Stimulated activated CD8-positive, alpha-beta memory T cell treated with anti-CD3 and anti-CD28 coated beads, Interleukin-7, amount 100 ng/mL, for 1 hour (primary cell): ENCODE results near the gene PLCD1.
"Not testable (repeated sequence)": the region's sequence is repeated elsewhere in the genome, so short reads cannot be mapped to it uniquely, and the experiment has no call there.

Experiments used
- DNase-seq, 2 donors: peaks; one replicate each; pipeline ENCODE4 v3.0.0-alpha.2; 2020; ENCODE audit warnings: low read depth in 2 of 2

The PLCD1 gene

DNA sequence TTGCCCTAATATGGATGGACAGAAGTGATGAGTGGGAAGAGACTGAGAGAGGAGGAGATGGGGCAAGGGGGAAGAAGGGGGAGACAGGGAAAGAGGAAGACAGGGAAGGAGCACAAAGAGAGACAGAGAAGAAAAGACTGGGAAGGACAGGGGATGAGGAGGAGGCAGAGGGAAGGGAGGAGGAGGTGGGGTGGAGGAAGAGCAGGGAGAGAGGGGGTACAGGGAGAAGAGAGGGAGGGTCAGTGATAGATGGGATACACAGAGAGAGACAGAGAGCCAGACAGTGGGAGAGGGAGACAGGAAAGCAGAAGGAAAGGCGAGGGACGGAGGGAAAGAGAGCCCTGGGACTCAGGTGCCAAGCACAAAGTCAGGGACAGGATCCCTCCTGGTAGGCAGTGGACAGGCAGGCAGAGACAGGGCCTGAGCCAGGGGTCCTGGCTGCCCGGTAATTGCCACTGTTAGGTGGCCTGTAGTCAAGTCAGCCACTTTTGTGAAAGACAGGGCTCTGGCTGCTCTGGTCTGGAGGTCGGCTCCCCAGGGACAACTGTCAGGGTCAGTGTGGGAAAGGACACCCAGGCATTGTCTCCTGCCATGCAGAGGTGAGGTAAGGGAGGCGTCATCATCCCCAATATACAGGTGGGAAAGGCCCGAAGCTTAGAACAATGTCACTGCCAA, 29.1 kb downstream of the PLCD1 start:
- no peak for DNase-seq

DNA sequence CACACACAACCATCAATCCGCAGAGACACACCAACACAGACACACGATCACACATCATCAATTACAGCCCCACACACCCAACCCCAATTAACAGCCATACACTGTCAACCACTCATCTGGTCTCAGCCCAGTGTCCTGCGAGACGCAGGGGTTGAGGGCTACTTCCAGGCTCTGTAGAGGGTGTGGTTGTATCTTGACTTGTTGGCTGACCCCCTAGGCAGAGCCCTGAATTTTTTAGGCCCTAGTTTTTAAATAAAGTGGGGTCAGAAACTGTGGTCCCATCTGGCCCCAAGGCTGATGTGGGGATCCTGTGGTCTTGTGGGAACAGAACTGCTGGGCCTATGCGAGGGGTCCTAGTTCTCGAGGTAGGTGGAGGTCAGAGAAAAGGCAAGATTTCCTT, 29.6 kb downstream of the PLCD1 start:
- DNase-seq: no peak

DNA sequence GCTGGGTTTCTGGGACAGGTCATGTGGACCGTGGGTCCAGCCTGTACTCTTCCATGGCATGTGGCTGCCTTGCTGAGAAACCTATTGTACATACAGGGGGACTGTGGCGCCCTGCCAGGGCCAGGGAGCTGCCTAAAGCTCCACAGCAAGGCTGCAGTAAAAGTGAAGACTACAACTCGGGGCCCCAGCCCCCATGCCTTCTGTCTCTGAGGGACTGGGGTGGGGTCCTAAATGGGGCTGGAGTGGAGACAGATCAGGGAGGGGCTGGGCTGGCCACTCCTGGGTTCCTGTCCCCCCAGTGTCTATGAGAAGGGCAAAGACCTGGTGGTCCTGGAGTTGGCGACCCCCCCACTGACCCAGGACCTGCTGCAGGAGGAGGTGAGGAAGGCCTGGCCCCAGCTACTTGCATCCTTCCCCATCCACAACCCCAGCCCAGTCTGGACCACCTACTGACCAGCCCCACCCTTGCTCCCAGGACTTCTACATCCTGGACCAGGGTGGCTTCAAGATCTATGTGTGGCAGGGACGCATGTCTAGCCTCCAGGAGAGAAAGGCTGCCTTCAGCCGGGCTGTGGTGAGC, 31.6 kb downstream of the PLCD1 start:
- no peak for DNase-seq

DNA sequence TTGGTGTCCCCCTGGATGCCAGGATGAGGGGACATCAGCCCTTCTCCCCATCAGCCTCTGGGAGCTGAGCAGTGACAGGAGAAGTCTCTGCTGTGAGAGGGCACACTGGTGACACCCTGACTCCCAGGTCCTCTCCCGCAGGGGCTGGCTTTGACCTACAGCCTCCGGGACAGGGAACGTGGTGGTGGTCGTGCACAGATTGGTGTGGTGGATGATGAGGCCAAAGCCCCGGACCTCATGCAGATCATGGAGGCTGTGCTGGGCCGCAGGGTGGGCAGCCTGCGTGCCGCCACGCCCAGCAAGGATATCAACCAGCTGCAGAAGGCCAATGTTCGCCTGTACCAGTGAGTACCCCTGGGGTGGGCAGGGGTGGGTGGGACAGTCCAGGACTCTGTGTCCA, 32.1 kb downstream of the PLCD1 start:
- no peak for DNase-seq

GRCh38 chr3:37996785-37997301, 32.6 kb downstream of the PLCD1 start:
- DNase-seq: peak; percentile 50 to 72

GRCh38 chr3:37995652-37996641, 33.5 kb downstream of the PLCD1 start:
- no peak for DNase-seq

DNA sequence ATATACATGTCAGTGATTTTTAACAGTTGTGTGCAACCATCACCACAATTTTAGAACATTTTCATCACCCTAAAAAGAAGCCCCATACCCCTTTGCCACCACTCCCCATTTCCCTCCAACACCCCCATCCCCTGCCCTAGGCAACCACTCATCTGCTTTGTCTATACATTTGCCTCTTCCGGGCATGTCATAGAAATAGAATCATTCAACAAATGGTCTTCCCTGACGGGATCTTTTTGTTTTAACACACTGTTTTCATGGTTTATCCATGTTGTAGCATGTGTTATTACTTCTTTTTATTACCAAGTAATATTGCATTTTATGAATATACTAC, 34.8 kb downstream of the PLCD1 start:
- no peak for DNase-seq

- DNase-seq: peak in 1 of 2 donors; percentile 27
Measured at GRCh38 chr3:37993820-37994638, 35.4 kb downstream of the PLCD1 start.

DNA sequence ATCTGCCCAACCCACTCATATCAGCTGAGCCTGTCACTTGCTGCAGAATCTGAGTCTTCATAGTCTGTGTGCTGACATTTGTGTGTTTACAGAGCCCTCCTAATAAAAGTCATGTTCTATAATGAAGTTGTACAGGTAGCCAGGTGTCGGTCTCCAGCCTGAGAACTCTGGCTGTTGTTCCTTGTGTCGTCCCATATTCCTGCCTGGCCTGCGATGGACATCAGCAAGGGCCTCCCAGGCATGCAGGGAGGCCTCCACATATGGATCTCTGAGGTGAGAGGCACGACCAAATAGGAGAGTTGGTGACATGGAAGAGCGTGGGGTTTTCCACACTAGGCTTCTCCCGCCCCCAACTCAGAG, 36.0 kb downstream of the PLCD1 start:
- DNase-seq: no peak

DNA sequence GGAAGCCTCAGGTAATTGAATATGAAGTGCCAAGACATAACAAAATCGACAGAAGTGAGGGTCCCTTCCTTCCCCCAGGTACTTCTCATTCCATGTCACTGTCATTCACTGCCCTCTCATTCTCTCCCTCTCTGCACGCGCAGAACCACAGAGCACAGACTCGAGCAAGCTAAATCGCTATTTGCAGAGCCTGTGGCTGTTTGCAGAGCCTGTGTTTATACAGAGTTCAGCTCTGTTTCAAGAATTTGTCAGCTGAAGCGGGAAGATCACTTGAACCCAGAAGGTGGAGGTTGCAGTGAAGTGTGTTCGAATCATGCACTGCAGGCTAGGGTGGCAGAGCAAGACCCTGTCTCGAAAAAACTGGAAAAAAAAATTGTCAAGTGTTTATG, 36.4 kb downstream of the PLCD1 start:
- no peak for DNase-seq

- DNase-seq: no peak
Measured at GRCh38 chr3:37992271-37993066, 37.0 kb downstream of the PLCD1 start.

GRCh38 chr3:37991823-37992222, 37.6 kb downstream of the PLCD1 start:
- DNase-seq: no peak

DNA sequence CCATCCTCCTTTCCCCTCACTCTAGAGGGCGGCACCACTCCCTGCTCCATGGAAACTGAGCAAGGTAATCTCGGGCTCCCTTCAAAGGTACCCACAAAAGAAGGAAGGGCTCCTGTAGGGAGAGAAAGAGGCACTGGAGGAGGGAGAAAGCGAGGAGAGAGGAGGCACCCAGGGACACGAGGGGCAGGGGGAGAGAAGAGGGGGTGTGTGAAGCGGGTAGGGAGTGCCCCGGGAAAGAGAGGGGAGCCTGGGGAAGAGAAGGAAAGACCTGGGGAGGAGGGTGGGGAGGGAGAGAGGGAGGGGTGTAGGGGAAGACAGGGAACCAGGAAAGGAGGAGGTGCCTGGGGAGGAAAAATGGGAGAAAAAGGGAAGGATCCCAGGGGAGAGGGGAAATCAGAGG, 38.3 kb downstream of the PLCD1 start:
- DNase-seq: no peak

DNA sequence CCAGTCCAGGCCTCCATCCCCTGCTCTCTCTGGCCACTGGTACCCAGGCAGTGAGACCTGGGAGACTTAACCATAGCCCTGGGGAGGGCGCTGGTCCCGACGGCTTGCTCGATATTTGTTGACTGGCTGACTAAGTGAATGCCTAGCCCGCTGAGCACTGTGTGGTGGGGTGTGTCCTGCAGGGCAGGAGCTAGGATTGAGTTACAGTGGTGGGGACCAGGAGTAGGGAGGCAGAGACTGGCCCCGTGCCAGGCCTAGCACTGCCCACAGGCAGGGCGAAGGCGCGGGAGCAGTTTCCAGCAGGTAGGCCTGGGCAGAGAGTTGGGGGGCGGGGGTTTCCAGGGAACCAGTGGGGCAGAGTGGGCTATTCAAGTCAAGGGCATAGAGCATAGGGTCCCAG, 38.9 kb downstream of the PLCD1 start, which contains the start of gene VILL:
TSS of gene VILL (plus strand) at position 260 of the 400 bp plus-strand sequence. CDS start 2,887 bp downstream, outside the sequence.
- DNase-seq: no peak

DNA sequence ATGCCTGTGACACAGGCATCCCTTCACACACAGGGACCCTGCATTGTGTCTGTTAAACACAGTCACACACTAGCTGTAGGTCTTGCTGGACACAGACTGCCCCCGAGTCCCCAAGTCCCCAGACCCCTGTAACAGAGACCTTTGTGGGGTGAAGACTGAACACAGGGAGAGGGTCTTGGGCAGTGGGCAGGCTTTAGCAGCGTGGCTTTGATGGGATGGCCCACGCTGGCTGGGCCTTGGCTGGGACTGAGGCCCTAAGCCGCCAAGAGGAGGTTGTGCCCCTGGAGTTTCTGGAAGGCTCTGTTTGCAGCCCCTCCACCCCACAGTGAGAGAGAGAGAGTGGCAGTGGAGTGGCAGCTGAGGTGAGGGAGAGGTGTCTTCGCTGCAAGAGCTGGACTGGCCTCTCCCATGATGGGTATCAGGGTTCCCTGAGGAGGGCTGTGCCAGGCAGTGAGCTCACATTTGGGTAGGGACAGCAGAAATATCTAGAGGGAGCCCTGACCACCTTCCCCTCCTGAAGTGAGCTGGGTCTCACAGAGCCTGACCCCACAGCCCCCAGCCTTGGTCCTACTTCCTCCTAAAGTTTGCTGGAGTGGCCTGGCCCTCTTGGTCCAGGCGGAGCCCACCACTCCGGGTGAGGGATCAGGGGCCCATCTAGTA, 39.5 kb downstream of the PLCD1 start:
- no peak for DNase-seq

GRCh38 chr3:37988931-37989525, 40.4 kb downstream of the PLCD1 start:
- no peak for DNase-seq

DNA sequence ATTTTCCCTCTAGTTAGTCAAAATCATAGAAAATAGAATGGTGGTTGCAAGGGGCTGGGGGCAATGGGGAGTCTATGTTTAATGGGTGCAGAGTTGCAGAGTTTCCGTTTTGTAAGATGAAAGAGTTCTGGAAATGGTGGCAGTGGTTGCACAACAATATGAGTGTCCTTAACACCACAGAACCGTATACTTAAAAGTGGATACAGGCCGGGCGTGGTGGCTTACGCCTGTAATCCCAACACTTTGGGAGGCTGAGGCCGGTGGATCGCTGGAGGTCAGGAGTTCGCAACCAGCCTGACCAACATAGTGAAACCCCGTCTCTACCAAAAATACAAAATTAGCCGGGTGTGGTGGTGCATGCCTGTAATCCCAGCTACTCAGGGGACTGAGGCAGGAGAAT, 41.1 kb downstream of the PLCD1 start:
- not testable (repeated sequence) for DNase-seq

- DNase-seq: no peak
Measured at GRCh38 chr3:37987751-37988179, 41.7 kb downstream of the PLCD1 start.

DNA sequence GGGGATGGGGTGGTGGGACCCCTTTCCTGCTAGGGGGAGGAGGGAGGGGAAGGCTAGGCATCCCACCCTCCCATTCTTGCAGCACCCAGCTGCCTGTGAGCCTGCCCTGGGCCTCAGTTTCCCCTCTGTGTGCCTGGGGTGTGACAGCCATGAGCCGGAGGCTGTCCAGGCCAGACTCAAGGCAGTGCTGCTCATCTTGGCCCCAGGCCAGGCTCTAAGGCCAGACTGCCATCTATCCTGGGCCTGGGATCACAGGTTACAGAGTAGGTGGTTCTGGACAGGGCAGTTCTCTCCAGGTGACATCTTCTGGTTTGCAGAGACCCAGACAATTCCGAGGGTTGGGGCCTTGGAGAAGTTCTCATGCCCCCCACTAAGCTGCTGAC, 42.1 kb downstream of the PLCD1 start:
- no peak for DNase-seq
